Stimulated activated CD8-positive, alpha-beta memory T cell treated with anti-CD3 and anti-CD28 coated beads, Interleukin-15, amount 100 ng/mL, for 1 hour (primary cell): ENCODE results near the gene MSH6.
A peak's percentile ranks its signal among the peaks of the same experiment; 100 is the strongest.

Experiments used
- DNase-seq: peaks from one replicate; pipeline ENCODE4 v3.0.0-alpha.2; 2020; ENCODE audit warnings: low read depth

MSH6 gene

GRCh38 chr2:47783486-47784351, 774 bp downstream of the MSH6 start:
- DNase-seq, result peak; percentile 39

GRCh38 chr2:47784352-47784851, 1.5 kb downstream of the MSH6 start:
- DNase-seq, result no peak

- DNase-seq, result no peak
These were observed 3.0 kb downstream of the MSH6 start for GRCh38 chr2:47785986-47786385.

GRCh38 chr2:47796090-47796697, 13.2 kb downstream of the MSH6 start:
- DNase-seq, result no peak

GRCh38 chr2:47798631-47799030, 15.7 kb downstream of the MSH6 start:
- no peak for DNase-seq

GRCh38 chr2:47799031-47799609, 16.2 kb downstream of the MSH6 start:
- no peak for DNase-seq

GRCh38 chr2:47801118-47801517, 18.2 kb downstream of the MSH6 start:
- no peak for DNase-seq

GRCh38 chr2:47803363-47803762, 20.4 kb downstream of the MSH6 start:
- DNase-seq, result no peak

GRCh38 chr2:47803770-47804169, 20.8 kb downstream of the MSH6 start:
- DNase-seq, result no peak

GRCh38 chr2:47805850-47806249, 22.9 kb downstream of the MSH6 start:
- DNase-seq, result no peak

- DNase-seq, result no peak
These were observed 25.7 kb downstream of the MSH6 start for GRCh38 chr2:47808614-47809013.

- DNase-seq, result no peak
These were observed 27.0 kb downstream of the MSH6 start for GRCh38 chr2:47809903-47810302.

- no peak for DNase-seq
These were observed 27.9 kb downstream of the MSH6 start for GRCh38 chr2:47810850-47811249.

GRCh38 chr2:47811668-47812067, 28.7 kb downstream of the MSH6 start:
- no peak for DNase-seq

GRCh38 chr2:47815764-47816163, 32.8 kb downstream of the MSH6 start:
- DNase-seq, result no peak

- DNase-seq, result no peak
These were observed 35.8 kb downstream of the MSH6 start for GRCh38 chr2:47818777-47819176.

GRCh38 chr2:47819834-47820233, 36.9 kb downstream of the MSH6 start:
- DNase-seq, result no peak

GRCh38 chr2:47822518-47822917, 39.6 kb downstream of the MSH6 start:
- DNase-seq, result no peak

GRCh38 chr2:47833516-47833968, 50.6 kb downstream of the MSH6 start:
- no peak for DNase-seq

- DNase-seq, result no peak
These were observed 55.3 kb downstream of the MSH6 start for GRCh38 chr2:47838249-47838648.

GRCh38 chr2:47838686-47839085, 55.7 kb downstream of the MSH6 start:
- DNase-seq, result no peak

GRCh38 chr2:47842846-47843245, 59.9 kb downstream of the MSH6 start:
- no peak for DNase-seq

GRCh38 chr2:47843407-47843806, 60.5 kb downstream of the MSH6 start:
- DNase-seq, result no peak
